CD14-positive monocyte (primary cell): ENCODE data around the gene CAMSAP2. TPM values are rescaled to one million over a fixed set of nuclear protein-coding genes. Genes with fewer than 3 reads are reported as not detected.

Experiments
- DNase-seq, 3 donors: peaks; one replicate each; pipeline ENCODE4 v3.0.0-alpha.2; 2011 to 2022
- H2AFZ ChIP-seq: 2 replicates; pipeline ENCODE4 v1.6.0; 2012; ENCODE audit warnings: mild to moderate bottlenecking, low read depth, low read length, inconsistent platforms; ENCODE audit not compliant: insufficient read depth, poor library complexity, severe bottlenecking
- H3K27ac ChIP-seq, 2 donors: 1 replicate in 1 of 2; 2 replicates in 1 of 2; pipeline ENCODE4 v1.5.1; 2012 to 2013; ENCODE audit warnings: low read length in 2 of 2, control low read depth in 1 of 2, inconsistent platforms in 1 of 2, low read depth in 1 of 2, mild to moderate bottlenecking in 1 of 2
- H3K27me3 ChIP-seq, 2 donors: one replicate each; pipeline versions ENCODE4 v1.6.0 to v1.6.1; 2011 to 2013; ENCODE audit warnings: low read length in 2 of 2; ENCODE audit not compliant: control insufficient read depth in 2 of 2, insufficient read depth in 2 of 2
- H3K36me3 ChIP-seq, 2 donors: replicated peaks in 1 of 2; 1 replicate in 1 of 2; 2 replicates in 1 of 2; pipeline versions ENCODE4 v1.5.1 to v1.6.1; 2012 to 2013; ENCODE audit warnings: low read length in 2 of 2, control low read depth in 1 of 2, inconsistent platforms in 1 of 2, mild to moderate bottlenecking in 1 of 2; ENCODE audit not compliant: insufficient read depth in 2 of 2, control insufficient read depth in 1 of 2
- H3K4me1 ChIP-seq, 2 donors: 1 replicate in 1 of 2; 2 replicates in 1 of 2; pipeline versions ENCODE4 v1.5.1 to v1.6.1; 2012 to 2013; ENCODE audit warnings: low read length in 2 of 2, control low read depth in 1 of 2, inconsistent platforms in 1 of 2, mild to moderate bottlenecking in 1 of 2, moderate library complexity in 1 of 2; ENCODE audit not compliant: insufficient read depth in 2 of 2, control insufficient read depth in 1 of 2
- H3K4me2 ChIP-seq: replicated peaks from 2 replicates; pipeline ENCODE3; 2012; ENCODE audit warnings: low read length, moderate library complexity, mild to moderate bottlenecking; ENCODE audit not compliant: poor library complexity, severe bottlenecking; ENCODE audit errors: extremely low read depth
- H3K4me3 ChIP-seq, 3 experiments: fragments of 200-600 bp in 1 of 3; sonication (generic) in 1 of 3; replicated peaks in 1 of 3; 1 replicate in 2 of 3; 2 replicates in 1 of 3; pipeline ENCODE4 v1.5.1; 2011 to 2013; ENCODE audit warnings: low read length in 3 of 3, mild to moderate bottlenecking in 3 of 3, control low read depth in 2 of 3, low read depth in 2 of 3, inconsistent platforms in 1 of 3, moderate library complexity in 1 of 3
- H3K79me2 ChIP-seq: 2 replicates; pipeline ENCODE4 v1.6.0; 2012; ENCODE audit warnings: mild to moderate bottlenecking, control low read depth, inconsistent platforms, low read length, moderate library complexity; ENCODE audit not compliant: insufficient read depth
- H3K9ac ChIP-seq: 2 replicates; pipeline ENCODE4 v1.6.0; 2017; ENCODE audit warnings: low read length, mild to moderate bottlenecking; ENCODE audit not compliant: insufficient read depth, poor library complexity, severe bottlenecking
- H3K9me3 ChIP-seq, 2 donors: replicated peaks in 1 of 2; 1 replicate in 1 of 2; 2 replicates in 1 of 2; pipeline versions ENCODE4 v1.5.1 to v1.6.1; 2012 to 2013; ENCODE audit warnings: low read length in 2 of 2, control low read depth in 1 of 2; ENCODE audit not compliant: control insufficient read depth in 1 of 2, insufficient read depth in 1 of 2
- H4K20me1 ChIP-seq: 2 replicates; pipeline ENCODE4 v1.6.0; 2012; ENCODE audit warnings: mild to moderate bottlenecking, low read length, control low read depth, moderate library complexity; ENCODE audit not compliant: insufficient read depth
- H3K27ac Mint-ChIP-seq, 7 donors: one replicate each; pipeline ENCODE4 v1.8.0; 2020; ENCODE audit warnings: mild to moderate bottlenecking in 7 of 7, mixed read lengths in 7 of 7, moderate library complexity in 6 of 7, inconsistent platforms in 2 of 7
- H3K27me3 Mint-ChIP-seq, 3 donors: one replicate each; pipeline ENCODE4 v1.8.0; 2021 to 2022; ENCODE audit warnings: low read depth in 3 of 3, mild to moderate bottlenecking in 3 of 3, mixed read lengths in 3 of 3, moderate library complexity in 3 of 3, inconsistent platforms in 1 of 3
- H3K36me3 Mint-ChIP-seq, 2 donors: one replicate each; pipeline ENCODE4 v1.8.0; 2020; ENCODE audit warnings: mixed read lengths in 2 of 2, inconsistent platforms in 1 of 2, mild to moderate bottlenecking in 1 of 2
- H3K4me1 Mint-ChIP-seq: one replicate; pipeline ENCODE4 v1.8.0; 2020; ENCODE audit warnings: mild to moderate bottlenecking, mixed read lengths
- H3K4me3 Mint-ChIP-seq, 2 donors: one replicate each; pipeline ENCODE4 v1.8.0; 2020; ENCODE audit warnings: mild to moderate bottlenecking in 2 of 2, mixed read lengths in 2 of 2, moderate library complexity in 1 of 2
- H3K9me3 Mint-ChIP-seq, 7 donors: one replicate each; pipeline ENCODE4 v1.8.0; 2020 to 2022; ENCODE audit warnings: mixed read lengths in 7 of 7, mild to moderate bottlenecking in 6 of 7, moderate library complexity in 6 of 7, inconsistent platforms in 2 of 7
- CTCF ChIP-seq: fragments of 200-600 bp; IDR thresholded peaks from one replicate; pipeline ENCODE4 v1.8.0; 2022; ENCODE audit warnings: antibody characterized with exemption, mild to moderate bottlenecking
- WGBS: methylation state at CpG from one replicate; pipeline ENCODE4 v1.1.5; 2013; ENCODE audit warnings: missing lambda C conversion rate; ENCODE audit not compliant: insufficient coverage; 5-methylcytosine and 5-hydroxymethylcytosine counted together
- intact Hi-C, 2 donors: fragments of 100-400 bp; cut with micrococcal nuclease; formaldehyde crosslinking; loops; one replicate each; pipeline versions ENCODE4 v1.15.0 to v1.15.1; 2023
- polyA plus RNA-seq, 3 donors: library from polyadenylated mRNA; depleted of rRNA in 1 of 3; unstranded in 2 of 3; stranded (reverse) in 1 of 3; fragments of 300-500 nt in 2 of 3; fragments of >200 nt in 1 of 3; fragmentation: Illumina TruSeq in 2 of 3; gene quantifications; 1 replicate in 2 of 3; 2 replicates in 1 of 3; pipeline ENCODE4 v1.2.3, GENCODE V29; 2012 to 2021

The CAMSAP2 gene
- polyA plus RNA-seq, 3 donors, result 0.89 to 1.3 (median 0.90) TPM

GRCh38 chr1:200866521-200866920 lies 127.8 kb downstream of the CAMSAP2 start:
- no peaks in the 10 kb centered on the region for H3K79me2 ChIP-seq
- no peak overlapping the region for H3K27ac Mint-ChIP-seq
- H3K4me3 Mint-ChIP-seq, result no peak overlapping the region
- H2AFZ ChIP-seq, result no peak overlapping the region
- H4K20me1 ChIP-seq, result no peaks in the 10 kb centered on the region
- no peak overlapping the region for H3K9ac ChIP-seq
- intact Hi-C loops, result no loop called here
- H3K36me3 Mint-ChIP-seq, result no peaks in the 10 kb centered on the region
- no peaks in the 10 kb centered on the region for H3K4me1 ChIP-seq
- H3K4me3 ChIP-seq, result no peak overlapping the region
- H3K4me1 Mint-ChIP-seq, result peaks cover 21% of the 10 kb centered on the region
- H3K27ac ChIP-seq, result no peak overlapping the region
- H3K27me3 Mint-ChIP-seq, result peaks cover 3 to 5% (median 4%) of the 10 kb centered on the region in 3 donors
- no peaks in the 10 kb centered on the region for H3K9me3 ChIP-seq
- 75% methylated on average over 3 of the region's 5 CpGs for WGBS
- peaks cover 0 to under 1% of the 10 kb centered on the region in 2 donors for H3K27me3 ChIP-seq
- no peaks in the 10 kb centered on the region for H3K36me3 ChIP-seq
- H3K9me3 Mint-ChIP-seq, result no peaks in the 10 kb centered on the region
- no peak for TF ChIP-seq CTCF
- no peak for DNase-seq
- no peak overlapping the region for H3K4me2 ChIP-seq

- no peak overlapping the region for H3K4me3 Mint-ChIP-seq
Observed at GRCh38 chr1:200867018-200867811, 128.5 kb downstream of the CAMSAP2 start.

More at GRCh38 chr1:200867018-200867811, 128.5 kb downstream of the CAMSAP2 start:
- Mint-ChIP-seq H3K36me3 (no peaks in the 10 kb centered on the region), H3K27me3 (peaks cover 7 to 10% (median 9%) of the 10 kb centered on the region in 3 donors), H3K9me3 (no peaks in the 10 kb centered on the region), H3K27ac (no peak overlapping the region), H3K4me1 (peaks cover 23% of the 10 kb centered on the region)
- Histone ChIP-seq H3K9ac (no peak overlapping the region), H3K27ac (no peak overlapping the region), H3K4me3 (no peak overlapping the region), H3K9me3 (no peaks in the 10 kb centered on the region), H3K27me3 (peaks cover 0 to 7% of the 10 kb centered on the region in 2 donors), H3K4me1 (no peaks in the 10 kb centered on the region), H3K36me3 (no peaks in the 10 kb centered on the region), H4K20me1 (no peaks in the 10 kb centered on the region), H3K79me2 (no peaks in the 10 kb centered on the region), H2AFZ (no peak overlapping the region), H3K4me2 (no peak overlapping the region)
- TF ChIP-seq CTCF, result no peak
- intact Hi-C loops, result no loop called here
- 100% methylated on average over 5 of the region's 11 CpGs for whole genome bisulfite sequencing
- DNase-seq, result no peak
